HepG2 (cell line): ENCODE results near the gene SPC24. TPM values are rescaled to one million over a fixed set of nuclear protein-coding genes. Genes with fewer than 3 reads are reported as not detected.

Source experiments
- ATAC-seq: fragments of 200-7000 bp; cut with Tn5 transposase; 3 replicates; pipeline ENCODE4 v1.9.1; 2020; ENCODE audit warnings: mild to moderate bottlenecking, moderate library complexity
- BruUV-seq: library from RNA; stranded (reverse); fragments of 400-500 nt; replicated peaks from 2 replicates; lab custom pipeline; 2021; lab: Mats Ljungman, UMichigan
- CTCF ChIA-PET: fragments of 300-600 bp; formaldehyde crosslinking; extraction: SDS; loops from one replicate; lab custom pipeline; 2021; ENCODE audit warnings: low total read pairs, inconsistent platforms, low intra/inter-chr PET ratio; lab: Yijun Ruan, JAX
- POLR2A ChIA-PET: fragments of 350-600 bp; sonication (Branson Sonifier 250); formaldehyde crosslinking; loops from one replicate; lab custom pipeline; 2020; ENCODE audit warnings: antibody characterized with exemption, inconsistent platforms; lab: Yijun Ruan, JAX
- DNase-seq: peaks from one replicate; pipeline ENCODE4 v3.0.0-alpha.2; 2015; ENCODE audit warnings: low spot score
- FAIRE-seq: peaks from 3 replicates; lab custom pipeline; 2011; peaks lifted over from hg19 to GRCh38; lab: Jason Lieb, UNC
- H2AFZ ChIP-seq: one replicate; pipeline ENCODE4 v1.6.1; 2011; ENCODE audit warnings: low read length, inconsistent platforms
- H3K27ac ChIP-seq: fragments of 300-600 bp; 3 replicates; pipeline ENCODE4 v1.8.0; 2011; ENCODE audit warnings: mixed run types, mild to moderate bottlenecking, mixed read lengths, low read length, inconsistent platforms; ENCODE audit not compliant: insufficient read depth; ENCODE audit errors: extremely low read length
- H3K27me3 ChIP-seq, 2 experiments: fragments of 200-600 bp in 1 of 2; 2 replicates in 1 of 2; 3 replicates in 1 of 2; pipeline versions ENCODE4 v1.6.0 to v1.8.0; 2011; ENCODE audit warnings: low read length in 2 of 2, mild to moderate bottlenecking in 2 of 2, moderate library complexity in 2 of 2, inconsistent platforms in 1 of 2; ENCODE audit not compliant: insufficient read depth in 2 of 2, control insufficient read depth in 1 of 2
- H3K36me3 ChIP-seq, 2 experiments: fragments of 200-600 bp in 1 of 2; replicated peaks in 1 of 2; 2 replicates in 1 of 2; 3 replicates in 1 of 2; pipeline versions ENCODE4 v1.5.1 to v1.8.0; 2011; ENCODE audit warnings: low read length in 2 of 2, inconsistent platforms in 1 of 2; ENCODE audit not compliant: insufficient read depth in 2 of 2, control insufficient read depth in 1 of 2
- H3K4me1 ChIP-seq: 2 replicates; pipeline ENCODE4 v1.5.1; 2012; ENCODE audit warnings: low read length, inconsistent platforms; ENCODE audit not compliant: insufficient read depth
- H3K4me2 ChIP-seq: 2 replicates; pipeline ENCODE4 v1.6.0; 2011; ENCODE audit warnings: low read depth, low read length, inconsistent platforms
- H3K4me3 ChIP-seq, 3 experiments: fragments of 200-600 bp in 1 of 3; sonication (generic), shearing (Covaris generic) in 1 of 3; replicated peaks in 1 of 3; 2 replicates each; pipeline ENCODE4 v1.5.1; 2011 to 2016; ENCODE audit warnings: low read length in 3 of 3, inconsistent platforms in 2 of 3, low read depth in 2 of 3, mild to moderate bottlenecking in 2 of 3, control low read depth in 1 of 3, mixed read lengths in 1 of 3; ENCODE audit not compliant: insufficient read depth in 1 of 3
- H3K79me2 ChIP-seq: one replicate; pipeline ENCODE4 v1.6.1; 2011; ENCODE audit warnings: low read length, inconsistent platforms; ENCODE audit not compliant: insufficient read depth
- H3K9ac ChIP-seq: 2 replicates; pipeline ENCODE4 v1.6.0; 2011; ENCODE audit warnings: mild to moderate bottlenecking, low read depth, low read length, inconsistent platforms; ENCODE audit not compliant: insufficient read depth
- H3K9me3 ChIP-seq: 2 replicates; pipeline ENCODE4 v1.5.1; 2012; ENCODE audit warnings: mild to moderate bottlenecking, low read length
- H4K20me1 ChIP-seq: 2 replicates; pipeline ENCODE4 v1.6.0; 2011; ENCODE audit warnings: inconsistent platforms, mild to moderate bottlenecking, low read length, moderate library complexity; ENCODE audit not compliant: insufficient read depth
- CBX1 ChIP-seq: IDR thresholded peaks from one replicate; pipeline ENCODE4 v1.6.1; 2016; ENCODE audit warnings: antibody characterized with exemption, low read depth
- CBX5 ChIP-seq: sonication (generic); formaldehyde crosslinking; IDR thresholded peaks from 2 replicates; pipeline ENCODE4 v1.4.0; 2020; ENCODE audit warnings: missing genetic modification reagents, borderline replicate concordance
- CCDC6 ChIP-seq: sonication (generic); formaldehyde crosslinking; IDR thresholded peaks from 2 replicates; pipeline ENCODE4 v1.8.1; 2022; ENCODE audit warnings: mild to moderate bottlenecking, missing genetic modification reagents, moderate library complexity
- IRX3 ChIP-seq: sonication (generic); formaldehyde crosslinking; IDR thresholded peaks from 2 replicates; pipeline ENCODE4 v1.8.1; 2023; ENCODE audit warnings: mild to moderate bottlenecking, low read depth, missing genetic modification reagents, borderline replicate concordance
- KAT7 ChIP-seq: IDR thresholded peaks from 2 replicates; pipeline ENCODE4 v1.6.1; 2018; ENCODE audit warnings: borderline replicate concordance, missing compliant biosample characterization
- KDM5A ChIP-seq: fragments of 200-600 bp; sonication (generic); IDR thresholded peaks from 2 replicates; pipeline ENCODE4 v1.7.0; 2018; ENCODE audit warnings: antibody characterized with exemption, mild to moderate bottlenecking, low read length, borderline replicate concordance
- NCOA5 ChIP-seq: sonication (generic); formaldehyde crosslinking; IDR thresholded peaks from 2 replicates; pipeline ENCODE4 v1.4.0; 2020; ENCODE audit warnings: missing genetic modification reagents
- PAWR ChIP-seq: sonication (generic); formaldehyde crosslinking; IDR thresholded peaks from 2 replicates; pipeline ENCODE4 v1.4.0; 2020; ENCODE audit warnings: missing genetic modification reagents, mild to moderate bottlenecking, borderline replicate concordance
- PPARG ChIP-seq: conservative IDR thresholded peaks from 2 replicates; pipeline ENCODE4 v1.6.1; 2016; ENCODE audit warnings: missing biosample characterization, missing genetic modification reagents
- RCOR2 ChIP-seq: IDR thresholded peaks from 2 replicates; pipeline ENCODE4 v1.6.1; 2016; ENCODE audit warnings: missing biosample characterization, missing genetic modification reagents
- TEAD3 ChIP-seq: optimal IDR thresholded peaks from 2 replicates; pipeline ENCODE3; 2016; ENCODE audit warnings: borderline replicate concordance
- ZNF790 ChIP-seq: sonication (generic); formaldehyde crosslinking; IDR thresholded peaks from 2 replicates; pipeline ENCODE4 v1.8.0; 2022; ENCODE audit warnings: missing genetic modification reagents, mild to moderate bottlenecking, borderline replicate concordance
- ZNF839 ChIP-seq: sonication (generic); formaldehyde crosslinking; IDR thresholded peaks from 2 replicates; pipeline ENCODE4 v1.4.0; 2020; ENCODE audit warnings: missing genetic modification reagents, mild to moderate bottlenecking, borderline replicate concordance
- WGBS: methylation state at CpG from one replicate; pipeline ENCODE4 v1.1.6; 2017; ENCODE audit warnings: low lambda C conversion rate; 5-methylcytosine and 5-hydroxymethylcytosine counted together
- in situ Hi-C: cut with HindIII; loops from 2 replicates; pipeline ENCODE4 v1.10.0; 2017; ENCODE audit warnings: low pct_unique_long_range_greater_than_20kb; ENCODE audit not compliant: extremely low pct_ligation_motif_present
- intact Hi-C: fragments of 100-400 bp; cut with micrococcal nuclease; formaldehyde crosslinking; loops from one replicate; pipeline ENCODE4 v1.10.0; 2022; ENCODE audit not compliant: unreplicated experiment
- polyA plus RNA-seq, 8 experiments: library from polyadenylated mRNA; depleted of rRNA in 3 of 8; stranded (reverse) in 7 of 8; unstranded in 1 of 8; fragments of >200 nt; fragmentation: Illumina TruSeq in 4 of 8; extraction: Trizol in 4 of 8; gene quantifications; 2 replicates each; pipeline versions ENCODE4 v1.2.1 to v1.2.3, GENCODE V29; 2011 to 2016; ENCODE audit warnings: low read depth in 4 of 8, missing spikeins in 1 of 8, mixed read lengths in 1 of 8; ENCODE audit not compliant: insufficient read depth in 1 of 8
- total RNA-seq, 5 experiments: library from RNA; depleted of rRNA; stranded (reverse); fragments of >200 nt; fragmentation: Illumina TruSeq; extraction: Trizol; gene quantifications; 2 replicates each; pipeline ENCODE4 v1.2.3, GENCODE V29; 2016; ENCODE audit warnings: low read depth in 1 of 5
- TF ChIP-seq, protein P1 (sequence below): IDR thresholded peaks from 2 replicates; pipeline ENCODE4 v1.6.1; 2016; ENCODE audit warnings: mild to moderate bottlenecking
- TF ChIP-seq, protein P2 (sequence below): sonication (generic); formaldehyde crosslinking; IDR thresholded peaks from 2 replicates; pipeline ENCODE4 v1.4.0; 2020; ENCODE audit warnings: missing genetic modification reagents
- TF ChIP-seq, protein P3 (sequence below): sonication (generic); formaldehyde crosslinking; IDR thresholded peaks from 2 replicates; pipeline ENCODE4 v1.5.1; 2020; ENCODE audit warnings: mild to moderate bottlenecking, missing genetic modification reagents
- TF ChIP-seq, protein P4 (sequence below): sonication (generic); formaldehyde crosslinking; IDR thresholded peaks from 2 replicates; pipeline ENCODE4 v1.8.1; 2023; ENCODE audit warnings: mild to moderate bottlenecking, missing genetic modification reagents, borderline replicate concordance

The SPC24 gene
- total and polyA plus RNA-seq, 2 of the 13 experiments (the other 11 are each of a cell fraction or from before 2014, with no cell fraction given) = 10.0 to 46.2 TPM

DNA sequence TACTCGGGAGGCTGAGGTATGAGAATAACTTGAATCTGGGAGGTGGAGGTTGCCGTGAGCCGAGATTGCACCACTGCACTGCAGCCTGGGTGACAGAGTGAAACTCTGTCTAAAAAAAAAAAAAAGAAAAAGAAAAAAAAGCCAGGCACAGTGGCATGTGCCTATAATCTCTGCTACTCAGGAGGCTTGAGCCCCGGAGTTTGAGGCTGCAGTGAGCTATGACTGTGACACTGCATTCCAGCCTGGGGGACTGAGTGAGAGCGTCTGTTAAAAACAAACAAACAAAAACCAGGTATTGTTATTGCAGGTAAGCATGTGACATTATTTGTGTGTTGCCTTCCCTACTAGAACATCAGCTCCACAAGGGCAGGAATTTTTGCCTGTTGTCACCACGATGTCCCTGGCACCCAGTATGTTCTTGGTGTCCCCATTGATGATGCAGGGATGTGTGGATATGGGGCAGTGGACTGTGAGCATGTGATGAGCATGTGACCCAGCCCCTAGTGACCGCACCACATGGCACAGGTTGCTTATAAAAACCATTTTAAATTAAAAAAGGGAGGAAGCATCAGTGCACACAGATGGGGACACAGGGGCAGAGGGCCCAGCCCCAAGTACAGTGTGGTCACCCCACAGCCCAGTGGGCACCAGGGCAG is 43.3 kb upstream of the SPC24 start (continued):
- no peak for TF ChIP-seq PAWR (CRISPR knock-in tag)
- TF ChIP-seq RCOR2 (CRISPR knock-in tag) = no peak
- TF ChIP-seq, protein P1, sequence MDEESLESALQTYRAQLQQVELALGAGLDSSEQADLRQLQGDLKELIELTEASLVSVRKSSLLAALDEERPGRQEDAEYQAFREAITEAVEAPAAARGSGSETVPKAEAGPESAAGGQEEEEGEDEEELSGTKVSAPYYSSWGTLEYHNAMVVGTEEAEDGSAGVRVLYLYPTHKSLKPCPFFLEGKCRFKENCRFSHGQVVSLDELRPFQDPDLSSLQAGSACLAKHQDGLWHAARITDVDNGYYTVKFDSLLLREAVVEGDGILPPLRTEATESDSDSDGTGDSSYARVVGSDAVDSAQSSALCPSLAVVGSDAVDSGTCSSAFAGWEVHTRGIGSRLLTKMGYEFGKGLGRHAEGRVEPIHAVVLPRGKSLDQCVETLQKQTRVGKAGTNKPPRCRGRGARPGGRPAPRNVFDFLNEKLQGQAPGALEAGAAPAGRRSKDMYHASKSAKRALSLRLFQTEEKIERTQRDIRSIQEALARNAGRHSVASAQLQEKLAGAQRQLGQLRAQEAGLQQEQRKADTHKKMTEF (CRISPR knock-in tag) = no peak
- no peak for TF ChIP-seq TEAD3 (CRISPR knock-in tag)
- TF ChIP-seq KDM5A = no peak

DNA sequence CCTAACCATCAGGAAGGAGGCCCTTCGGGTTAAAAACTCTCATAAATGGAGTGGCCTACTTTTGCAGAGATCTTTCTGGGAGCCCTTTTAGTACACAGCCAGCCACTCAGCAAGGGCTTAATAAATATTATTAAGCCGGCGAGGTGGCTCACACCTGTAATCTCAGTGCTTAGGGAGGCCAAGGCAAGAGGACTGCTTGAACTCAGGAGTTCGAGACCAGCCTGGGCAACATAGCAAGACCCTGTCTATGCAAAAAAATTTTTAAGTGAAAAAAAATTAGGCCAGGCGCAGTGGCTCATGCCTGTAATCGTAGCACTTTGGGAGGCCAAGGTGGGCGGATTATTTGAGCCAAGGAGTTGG is 42.6 kb upstream of the SPC24 start:
- Histone ChIP-seq H3K4me1 (peaks cover 18% of the 10 kb centered on the region), H2AFZ (no peak overlapping the region), H4K20me1 (no peaks in the 10 kb centered on the region), H3K4me3 (peak overlapping the region; percentile 72 to 89 (median 83); a peak in 4 of 6 replicates), H3K27ac (peak overlapping the region; percentile 49), H3K9me3 (no peaks in the 10 kb centered on the region), H3K27me3 (no peaks in the 10 kb centered on the region; a peak in 1 of 5 replicates), H3K36me3 (peaks cover 2 to 14% of the 10 kb centered on the region in 2 experiments; a peak in 1 of 5 replicates), H3K79me2 (no peaks in the 10 kb centered on the region), H3K9ac (peak overlapping the region; percentile 51), H3K4me2 (peak overlapping the region; percentile 96)
- intact Hi-C loops (no loop called here), in situ Hi-C loops (loop anchor here (5.0 kb wide), 1 partner anchor 41 kb away; the partner anchor contains the start of gene SPC24)
- DNase-seq (no peak), ATAC-seq (no peak), FAIRE-seq (no peak)
- ChIA-PET CTCF (no interaction called here), POLR2A (interaction anchor here (0.9 to 1.7 kb wide), 5 partner anchors 38 to 69 kb away, joined by 3 to 21 read pairs (median 5); no protein-coding TSS in a partner anchor)
- BruUV-seq = no TSS peak
- 87% methylated on average over 7 of the region's 7 CpGs for WGBS
- TF ChIP-seq, protein P2, sequence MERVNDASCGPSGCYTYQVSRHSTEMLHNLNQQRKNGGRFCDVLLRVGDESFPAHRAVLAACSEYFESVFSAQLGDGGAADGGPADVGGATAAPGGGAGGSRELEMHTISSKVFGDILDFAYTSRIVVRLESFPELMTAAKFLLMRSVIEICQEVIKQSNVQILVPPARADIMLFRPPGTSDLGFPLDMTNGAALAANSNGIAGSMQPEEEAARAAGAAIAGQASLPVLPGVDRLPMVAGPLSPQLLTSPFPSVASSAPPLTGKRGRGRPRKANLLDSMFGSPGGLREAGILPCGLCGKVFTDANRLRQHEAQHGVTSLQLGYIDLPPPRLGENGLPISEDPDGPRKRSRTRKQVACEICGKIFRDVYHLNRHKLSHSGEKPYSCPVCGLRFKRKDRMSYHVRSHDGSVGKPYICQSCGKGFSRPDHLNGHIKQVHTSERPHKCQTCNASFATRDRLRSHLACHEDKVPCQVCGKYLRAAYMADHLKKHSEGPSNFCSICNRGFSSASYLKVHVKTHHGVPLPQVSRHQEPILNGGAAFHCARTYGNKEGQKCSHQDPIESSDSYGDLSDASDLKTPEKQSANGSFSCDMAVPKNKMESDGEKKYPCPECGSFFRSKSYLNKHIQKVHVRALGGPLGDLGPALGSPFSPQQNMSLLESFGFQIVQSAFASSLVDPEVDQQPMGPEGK (CRISPR knock-in tag) = no peak
- TF ChIP-seq, protein P3, sequence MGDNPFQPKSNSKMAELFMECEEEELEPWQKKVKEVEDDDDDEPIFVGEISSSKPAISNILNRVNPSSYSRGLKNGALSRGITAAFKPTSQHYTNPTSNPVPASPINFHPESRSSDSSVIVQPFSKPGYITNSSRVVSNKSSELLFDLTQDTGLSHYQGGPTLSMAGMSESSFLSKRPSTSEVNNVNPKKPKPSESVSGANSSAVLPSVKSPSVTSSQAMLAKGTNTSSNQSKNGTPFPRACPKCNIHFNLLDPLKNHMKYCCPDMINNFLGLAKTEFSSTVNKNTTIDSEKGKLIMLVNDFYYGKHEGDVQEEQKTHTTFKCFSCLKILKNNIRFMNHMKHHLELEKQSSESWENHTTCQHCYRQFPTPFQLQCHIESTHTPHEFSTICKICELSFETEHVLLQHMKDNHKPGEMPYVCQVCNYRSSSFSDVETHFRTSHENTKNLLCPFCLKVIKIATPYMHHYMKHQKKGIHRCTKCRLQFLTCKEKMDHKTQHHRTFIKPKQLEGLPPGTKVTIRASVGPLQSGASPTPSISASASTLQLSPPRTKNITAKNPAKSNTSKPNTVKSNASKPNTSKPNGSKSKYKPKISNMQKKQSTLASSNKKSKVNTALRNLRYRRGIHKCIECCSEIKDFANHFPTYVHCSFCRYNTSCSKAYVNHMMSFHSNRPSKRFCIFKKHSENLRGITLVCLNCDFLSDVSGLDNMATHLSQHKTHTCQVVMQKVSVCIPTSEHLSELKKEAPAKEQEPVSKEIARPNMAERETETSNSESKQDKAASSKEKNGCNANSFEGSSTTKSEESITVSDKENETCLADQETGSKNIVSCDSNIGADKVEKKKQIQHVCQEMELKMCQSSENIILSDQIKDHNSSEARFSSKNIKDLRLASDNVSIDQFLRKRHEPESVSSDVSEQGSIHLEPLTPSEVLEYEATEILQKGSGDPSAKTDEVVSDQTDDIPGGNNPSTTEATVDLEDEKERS (CRISPR knock-in tag) = no peak
- TF ChIP-seq, protein P4, sequence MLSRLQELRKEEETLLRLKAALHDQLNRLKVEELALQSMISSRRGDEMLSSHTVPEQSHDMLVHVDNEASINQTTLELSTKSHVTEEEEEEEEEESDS (CRISPR knock-in tag) = no peak
- TF ChIP-seq ZNF790 (CRISPR knock-in tag) (no peak), CBX5 (no peak), PPARG (no peak), CBX1 (no peak), NCOA5 (CRISPR knock-in tag) (no peak), KAT7 (CRISPR knock-in tag) (no peak), CCDC6 (CRISPR knock-in tag) (peak; percentile 21; the same call in 1 of the 2 replicates), IRX3 (CRISPR knock-in tag) (no peak), ZNF839 (CRISPR knock-in tag) (no peak)
